IMR-90 (cell line): Measurements from ENCODE around the gene KRT6B.

Experiments
- CEBPB ChIP-seq: IDR thresholded peaks from 2 replicates; pipeline ENCODE4 v1.6.1; 2012; ENCODE audit warnings: low read depth, low read length, improper control_type of control experiment
- MAZ ChIP-seq: IDR thresholded peaks from 2 replicates; pipeline ENCODE4 v1.6.1; 2012; ENCODE audit warnings: low read depth, mild to moderate bottlenecking, low read length, improper control_type of control experiment, moderate library complexity, borderline replicate concordance
- MXI1 ChIP-seq: IDR thresholded peaks from 2 replicates; pipeline ENCODE4 v1.6.1; 2012; ENCODE audit warnings: low read depth, mild to moderate bottlenecking, low read length, moderate library complexity, borderline replicate concordance
- POLR2A ChIP-seq: IDR thresholded peaks from 2 replicates; pipeline ENCODE4 v1.6.1; 2012; ENCODE audit warnings: mild to moderate bottlenecking, low read depth, low read length
- RAD21 ChIP-seq: IDR thresholded peaks from 2 replicates; pipeline ENCODE4 v1.6.1; 2012; ENCODE audit warnings: low read length, improper control_type of control experiment
- SMC3 ChIP-seq: fragments of 150-350 bp; IDR thresholded peaks from 2 replicates; pipeline ENCODE4 v1.6.1; 2016; ENCODE audit warnings: low read depth, mild to moderate bottlenecking, antibody characterized with exemption, low read length, moderate library complexity
- TF ChIP-seq, protein P1 (sequence below): conservative IDR thresholded peaks from 2 replicates; pipeline ENCODE4 v1.5.1; 2012; ENCODE audit warnings: mild to moderate bottlenecking, low read depth, low read length, improper control_type of control experiment
- TF ChIP-seq, protein P2 (sequence below): fragments of 150-350 bp; IDR thresholded peaks from 2 replicates; pipeline ENCODE4 v1.6.1; 2016; ENCODE audit warnings: low read depth, mild to moderate bottlenecking, low read length, moderate library complexity, borderline replicate concordance
- TF ChIP-seq, protein P3 (sequence below): fragments of 150-350 bp; IDR thresholded peaks from 2 replicates; pipeline ENCODE4 v1.6.1; 2017; ENCODE audit warnings: mild to moderate bottlenecking, antibody characterized with exemption, low read length, low read depth

DNA sequence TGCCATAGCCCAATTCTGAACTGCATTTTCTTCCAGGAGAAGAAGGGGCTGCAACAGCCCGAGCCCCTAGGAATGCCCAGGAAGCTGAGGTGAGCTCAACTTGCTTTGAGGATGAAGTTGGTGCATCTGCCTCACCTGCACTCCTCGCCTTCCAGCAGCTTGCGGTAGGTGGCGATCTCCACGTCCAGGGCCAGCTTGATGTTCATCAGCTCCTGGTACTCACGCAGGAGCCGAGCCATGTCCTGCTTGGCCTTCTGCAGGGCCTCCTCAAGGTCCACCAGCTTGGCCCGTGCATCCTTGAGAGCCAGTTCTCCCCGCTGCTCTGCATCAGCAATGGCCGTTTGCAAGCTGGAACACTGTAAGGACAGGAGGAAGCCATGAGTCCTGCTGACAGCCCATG is 23.8 kb downstream of the KRT6B start:
- TF ChIP-seq, protein P1, sequence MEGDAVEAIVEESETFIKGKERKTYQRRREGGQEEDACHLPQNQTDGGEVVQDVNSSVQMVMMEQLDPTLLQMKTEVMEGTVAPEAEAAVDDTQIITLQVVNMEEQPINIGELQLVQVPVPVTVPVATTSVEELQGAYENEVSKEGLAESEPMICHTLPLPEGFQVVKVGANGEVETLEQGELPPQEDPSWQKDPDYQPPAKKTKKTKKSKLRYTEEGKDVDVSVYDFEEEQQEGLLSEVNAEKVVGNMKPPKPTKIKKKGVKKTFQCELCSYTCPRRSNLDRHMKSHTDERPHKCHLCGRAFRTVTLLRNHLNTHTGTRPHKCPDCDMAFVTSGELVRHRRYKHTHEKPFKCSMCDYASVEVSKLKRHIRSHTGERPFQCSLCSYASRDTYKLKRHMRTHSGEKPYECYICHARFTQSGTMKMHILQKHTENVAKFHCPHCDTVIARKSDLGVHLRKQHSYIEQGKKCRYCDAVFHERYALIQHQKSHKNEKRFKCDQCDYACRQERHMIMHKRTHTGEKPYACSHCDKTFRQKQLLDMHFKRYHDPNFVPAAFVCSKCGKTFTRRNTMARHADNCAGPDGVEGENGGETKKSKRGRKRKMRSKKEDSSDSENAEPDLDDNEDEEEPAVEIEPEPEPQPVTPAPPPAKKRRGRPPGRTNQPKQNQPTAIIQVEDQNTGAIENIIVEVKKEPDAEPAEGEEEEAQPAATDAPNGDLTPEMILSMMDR = no peak
- TF ChIP-seq POLR2A = no peak
- no peak for TF ChIP-seq RAD21
- TF ChIP-seq SMC3 = no peak
- no peak for TF ChIP-seq CEBPB
- no peak for TF ChIP-seq MAZ
- TF ChIP-seq, protein P2, sequence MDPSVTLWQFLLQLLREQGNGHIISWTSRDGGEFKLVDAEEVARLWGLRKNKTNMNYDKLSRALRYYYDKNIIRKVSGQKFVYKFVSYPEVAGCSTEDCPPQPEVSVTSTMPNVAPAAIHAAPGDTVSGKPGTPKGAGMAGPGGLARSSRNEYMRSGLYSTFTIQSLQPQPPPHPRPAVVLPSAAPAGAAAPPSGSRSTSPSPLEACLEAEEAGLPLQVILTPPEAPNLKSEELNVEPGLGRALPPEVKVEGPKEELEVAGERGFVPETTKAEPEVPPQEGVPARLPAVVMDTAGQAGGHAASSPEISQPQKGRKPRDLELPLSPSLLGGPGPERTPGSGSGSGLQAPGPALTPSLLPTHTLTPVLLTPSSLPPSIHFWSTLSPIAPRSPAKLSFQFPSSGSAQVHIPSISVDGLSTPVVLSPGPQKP = no peak
- TF ChIP-seq MXI1 = no peak
- TF ChIP-seq, protein P3, sequence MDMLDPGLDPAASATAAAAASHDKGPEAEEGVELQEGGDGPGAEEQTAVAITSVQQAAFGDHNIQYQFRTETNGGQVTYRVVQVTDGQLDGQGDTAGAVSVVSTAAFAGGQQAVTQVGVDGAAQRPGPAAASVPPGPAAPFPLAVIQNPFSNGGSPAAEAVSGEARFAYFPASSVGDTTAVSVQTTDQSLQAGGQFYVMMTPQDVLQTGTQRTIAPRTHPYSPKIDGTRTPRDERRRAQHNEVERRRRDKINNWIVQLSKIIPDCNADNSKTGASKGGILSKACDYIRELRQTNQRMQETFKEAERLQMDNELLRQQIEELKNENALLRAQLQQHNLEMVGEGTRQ = no peak
